ENCODE measurements around the gene TMEM106B.

- TF ChIP-seq, protein P1, sequence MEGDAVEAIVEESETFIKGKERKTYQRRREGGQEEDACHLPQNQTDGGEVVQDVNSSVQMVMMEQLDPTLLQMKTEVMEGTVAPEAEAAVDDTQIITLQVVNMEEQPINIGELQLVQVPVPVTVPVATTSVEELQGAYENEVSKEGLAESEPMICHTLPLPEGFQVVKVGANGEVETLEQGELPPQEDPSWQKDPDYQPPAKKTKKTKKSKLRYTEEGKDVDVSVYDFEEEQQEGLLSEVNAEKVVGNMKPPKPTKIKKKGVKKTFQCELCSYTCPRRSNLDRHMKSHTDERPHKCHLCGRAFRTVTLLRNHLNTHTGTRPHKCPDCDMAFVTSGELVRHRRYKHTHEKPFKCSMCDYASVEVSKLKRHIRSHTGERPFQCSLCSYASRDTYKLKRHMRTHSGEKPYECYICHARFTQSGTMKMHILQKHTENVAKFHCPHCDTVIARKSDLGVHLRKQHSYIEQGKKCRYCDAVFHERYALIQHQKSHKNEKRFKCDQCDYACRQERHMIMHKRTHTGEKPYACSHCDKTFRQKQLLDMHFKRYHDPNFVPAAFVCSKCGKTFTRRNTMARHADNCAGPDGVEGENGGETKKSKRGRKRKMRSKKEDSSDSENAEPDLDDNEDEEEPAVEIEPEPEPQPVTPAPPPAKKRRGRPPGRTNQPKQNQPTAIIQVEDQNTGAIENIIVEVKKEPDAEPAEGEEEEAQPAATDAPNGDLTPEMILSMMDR (IDR thresholded peaks at IDR 0.05) = no peak
- TF ChIP-seq POLR2AphosphoS5 (IDR thresholded peaks at IDR 0.05; ENCODE audit: low read depth, low read length) (no peak), REST (IDR thresholded peaks at IDR 0.05; ENCODE audit: insufficient read depth in 1 of 2, low read depth in 2 of 2, low read length in 1 of 2) (no peak), SIN3A (IDR thresholded peaks at IDR 0.05; ENCODE audit: borderline replicate concordance, insufficient read depth, low read depth, low read length) (no peak)
These were observed 47.0 kb downstream of the TMEM106B start for GRCh38 chr7:12258074-12258473.
